Neural cell (in vitro differentiated cells): ENCODE data around the gene PLEKHO2. TPM values are rescaled to one million over a fixed set of nuclear protein-coding genes. Genes with fewer than 3 reads are reported as not detected.

Experiments used
- H2AFZ ChIP-seq: fragments of 200-600, 300-800 bp; sonication (generic), shearing (Covaris generic); 2 replicates; pipeline ENCODE4 v1.6.0; 2014; ENCODE audit warnings: low read depth, mild to moderate bottlenecking, antibody characterized with exemption, low read length, moderate library complexity
- H3F3A ChIP-seq: fragments of 200-600 bp; shearing (Covaris generic); 2 replicates; pipeline ENCODE4 v1.6.1; 2016; ENCODE audit warnings: mild to moderate bottlenecking, moderate library complexity, mixed read lengths, antibody characterized with exemption, low read length; ENCODE audit not compliant: insufficient read depth, poor library complexity, severe bottlenecking
- H3K27ac ChIP-seq: fragments of 200-600, 300-800 bp; sonication (generic), shearing (Covaris generic); 2 replicates; pipeline ENCODE4 v1.5.1; 2014; ENCODE audit warnings: mild to moderate bottlenecking, low read length, moderate library complexity
- H3K27me3 ChIP-seq: fragments of 300-800, 200-600 bp; sonication (generic), shearing (Covaris generic); 2 replicates; pipeline ENCODE4 v1.6.0; 2014; ENCODE audit warnings: mild to moderate bottlenecking, low read depth, low read length, moderate library complexity; ENCODE audit not compliant: insufficient read depth
- H3K36me3 ChIP-seq: fragments of 300-800, 200-600 bp; sonication (generic), shearing (Covaris generic); 2 replicates; pipeline ENCODE4 v1.5.1; 2014; ENCODE audit warnings: mild to moderate bottlenecking, antibody characterized with exemption, low read length, moderate library complexity; ENCODE audit not compliant: insufficient read depth
- H3K4me2 ChIP-seq: fragments of 300-800, 200-600 bp; sonication (generic), shearing (Covaris generic); 2 replicates; pipeline ENCODE4 v1.6.0; 2014; ENCODE audit warnings: mild to moderate bottlenecking, low read length
- H3K4me3 ChIP-seq: fragments of 300-800, 200-600 bp; sonication (generic), shearing (Covaris generic); 2 replicates; pipeline ENCODE4 v1.5.1; 2014; ENCODE audit warnings: mild to moderate bottlenecking, low read length, moderate library complexity
- H3K79me2 ChIP-seq: fragments of 200-600 bp; shearing (Covaris generic); replicated peaks from 2 replicates; pipeline ENCODE4 v1.6.0; 2014; ENCODE audit warnings: mild to moderate bottlenecking, low read length, moderate library complexity; ENCODE audit not compliant: insufficient read depth
- H3K9ac ChIP-seq: fragments of 300-800, 200-600 bp; sonication (generic), shearing (Covaris generic); 2 replicates; pipeline ENCODE4 v1.6.1; 2016; ENCODE audit warnings: mild to moderate bottlenecking, low read length, mixed read lengths
- H3K9me2 ChIP-seq: fragments of 200-600 bp; shearing (Covaris generic); 2 replicates; pipeline ENCODE4 v1.6.1; 2016; ENCODE audit warnings: mild to moderate bottlenecking, low read length, mixed read lengths; ENCODE audit not compliant: insufficient read depth
- H3K9me3 ChIP-seq: fragments of 200-600, 300-800 bp; sonication (generic), shearing (Covaris generic); 2 replicates; pipeline ENCODE4 v1.6.1; 2016; ENCODE audit warnings: mild to moderate bottlenecking, mixed run types, low read length, moderate library complexity, mixed read lengths
- H4K20me1 ChIP-seq: fragments of 200-600 bp; shearing (Covaris generic); 2 replicates; pipeline ENCODE4 v1.6.1; 2016; ENCODE audit warnings: mild to moderate bottlenecking, mixed run types; ENCODE audit not compliant: insufficient read depth
- CTCF ChIP-seq: fragments of 450-650 bp; IDR thresholded peaks from 2 replicates; pipeline ENCODE4 v1.5.1; 2014; ENCODE audit warnings: antibody characterized with exemption, mild to moderate bottlenecking, moderate library complexity; ENCODE audit not compliant: poor library complexity, severe bottlenecking
- EP300 ChIP-seq: fragments of 450-650 bp; conservative IDR thresholded peaks from 2 replicates; pipeline ENCODE4 v1.6.1; 2014; ENCODE audit warnings: antibody characterized with exemption, mild to moderate bottlenecking, moderate library complexity; ENCODE audit not compliant: poor library complexity, severe bottlenecking
- EZH2 ChIP-seq: fragments of 200-600, 300-800 bp; shearing (Covaris generic), sonication (generic); IDR thresholded peaks from 2 replicates; pipeline ENCODE4 v1.6.1; 2014; ENCODE audit warnings: antibody characterized with exemption, low read length, borderline replicate concordance, mild to moderate bottlenecking; ENCODE audit not compliant: insufficient read depth, poor library complexity, severe bottlenecking
- MXI1 ChIP-seq: fragments of 450-650 bp; conservative IDR thresholded peaks from 2 replicates; pipeline ENCODE4 v1.6.1; 2014; ENCODE audit warnings: antibody characterized with exemption, mild to moderate bottlenecking; ENCODE audit not compliant: poor library complexity, severe bottlenecking
- POLR2AphosphoS5 ChIP-seq: IDR thresholded peaks from 2 replicates; pipeline ENCODE4 v1.6.1; 2012
- RAD21 ChIP-seq: fragments of 450-650 bp; conservative IDR thresholded peaks from 2 replicates; pipeline ENCODE4 v1.6.1; 2014; ENCODE audit warnings: antibody characterized with exemption, mild to moderate bottlenecking, moderate library complexity
- REST ChIP-seq: IDR thresholded peaks from 2 replicates; pipeline ENCODE4 v1.6.1; 2012; ENCODE audit warnings: borderline replicate concordance
- SMC3 ChIP-seq: fragments of 450-650 bp; conservative IDR thresholded peaks from 2 replicates; pipeline ENCODE4 v1.6.1; 2014; ENCODE audit warnings: antibody characterized with exemption, mild to moderate bottlenecking, moderate library complexity; ENCODE audit not compliant: poor library complexity
- TAF1 ChIP-seq: IDR thresholded peaks from 2 replicates; pipeline ENCODE4 v1.6.1; 2012; ENCODE audit warnings: low read depth
- polyA plus RNA-seq: library from polyadenylated mRNA; depleted of rRNA; stranded (reverse); fragments of >200 nt; gene quantifications from 2 replicates; pipeline ENCODE4 v1.2.3, GENCODE V29; 2014

PLEKHO2 gene
- polyA plus RNA-seq, 1 donor from 2014 or later, result 1.3 TPM

- no peak for TF ChIP-seq CTCF
- TF ChIP-seq POLR2AphosphoS5, result no peak
- TF ChIP-seq RAD21, result no peak
- no peak for TF ChIP-seq SMC3
- TF ChIP-seq EP300, result no peak
- TF ChIP-seq MXI1, result no peak
- no peak for TF ChIP-seq REST
- TF ChIP-seq EZH2, result no peak
- no peak for TF ChIP-seq TAF1
- Histone ChIP-seq H4K20me1 (no peaks in the 10 kb centered on the region), H3K9me3 (peaks cover 6% of the 10 kb centered on the region), H3K36me3 (no peaks in the 10 kb centered on the region), H2AFZ (no peak overlapping the region), H3F3A (no peaks in the 10 kb centered on the region), H3K27ac (no peak overlapping the region), H3K79me2 (no peaks in the 10 kb centered on the region), H3K9ac (no peak overlapping the region), H3K4me3 (no peak overlapping the region), H3K9me2 (no peaks in the 10 kb centered on the region), H3K4me2 (no peak overlapping the region), H3K27me3 (no peaks in the 10 kb centered on the region)
These were observed 61.1 kb downstream of the PLEKHO2 start for GRCh38 chr15:64902863-64903262.

- no peak overlapping the region for H2AFZ ChIP-seq
- no peak overlapping the region for H3K4me3 ChIP-seq
- no peaks in the 10 kb centered on the region for H3K79me2 ChIP-seq
- TF ChIP-seq EP300 (no peak), REST (no peak), CTCF (no peak), MXI1 (no peak), RAD21 (no peak), TAF1 (no peak), SMC3 (no peak), EZH2 (no peak), POLR2AphosphoS5 (no peak)
- H3K4me2 ChIP-seq, result no peak overlapping the region
- H4K20me1 ChIP-seq, result no peaks in the 10 kb centered on the region
- H3K27me3 ChIP-seq, result no peaks in the 10 kb centered on the region
- H3K9me3 ChIP-seq, result peaks cover 6% of the 10 kb centered on the region
- no peaks in the 10 kb centered on the region for H3K9me2 ChIP-seq
- no peaks in the 10 kb centered on the region for H3F3A ChIP-seq
- no peak overlapping the region for H3K9ac ChIP-seq
- H3K36me3 ChIP-seq, result no peaks in the 10 kb centered on the region
- H3K27ac ChIP-seq, result no peak overlapping the region
These were observed 61.7 kb downstream of the PLEKHO2 start for GRCh38 chr15:64903326-64903950.
